PC-9 (cell line): Measurements from ENCODE around the gene NFIX. TPM values are rescaled to one million over a fixed set of nuclear protein-coding genes. Genes with fewer than 3 reads are reported as not detected.

Experiments used
- BruUV-seq: library from RNA; stranded (reverse); fragments of 400-500 nt; replicated peaks from 2 replicates; lab custom pipeline; 2021; lab: Mats Ljungman, UMichigan
- CTCF ChIA-PET: fragments of 300-600 bp; sonication (Branson Sonifier 250); formaldehyde crosslinking; loops from one replicate; lab custom pipeline; 2022; ENCODE audit warnings: antibody characterized with exemption; lab: Charles Lee
- POLR2A ChIA-PET: fragments of 300-600 bp; sonication (Branson Sonifier 250); formaldehyde crosslinking; loops from one replicate; lab custom pipeline; 2022; ENCODE audit warnings: antibody characterized with exemption; ENCODE audit not compliant: unreplicated experiment; lab: Charles Lee
- DNase-seq, 2 experiments: peaks; one replicate each; pipeline versions ENCODE4 v3.0.0 to v3.0.0-alpha.2; 2015 to 2022; ENCODE audit warnings: mixed read lengths in 1 of 2
- H2AFZ ChIP-seq: fragments of 200-600 bp; sonication (generic); 2 replicates; pipeline ENCODE4 v1.8.1; 2017; ENCODE audit warnings: antibody characterized with exemption
- H3F3A ChIP-seq: fragments of 200-600 bp; sonication (generic); 2 replicates; pipeline ENCODE4 v1.8.1; 2017; ENCODE audit warnings: antibody characterized with exemption, mild to moderate bottlenecking, low read depth; ENCODE audit not compliant: insufficient read depth
- H3K27ac ChIP-seq: fragments of 200-600 bp; sonication (generic); 2 replicates; pipeline ENCODE4 v1.6.1; 2016; ENCODE audit warnings: mixed run types
- H3K27me3 ChIP-seq: fragments of 200-600 bp; sonication (generic); 2 replicates; pipeline ENCODE4 v1.6.1; 2016; ENCODE audit warnings: low read depth, mixed run types; ENCODE audit not compliant: insufficient read depth
- H3K36me3 ChIP-seq: fragments of 200-600 bp; sonication (generic); 2 replicates; pipeline ENCODE4 v1.6.1; 2016; ENCODE audit warnings: low read depth, mixed run types
- H3K4me1 ChIP-seq: fragments of 200-600 bp; sonication (generic); replicated peaks from 2 replicates; pipeline ENCODE4 v1.6.1; 2016; ENCODE audit warnings: mixed run types; ENCODE audit not compliant: insufficient read depth
- H3K4me2 ChIP-seq: fragments of 200-600 bp; sonication (generic); 2 replicates; pipeline ENCODE4 v1.6.1; 2017; ENCODE audit warnings: mixed run types
- H3K4me3 ChIP-seq: fragments of 200-600 bp; sonication (generic); 2 replicates; pipeline ENCODE4 v1.6.1; 2016; ENCODE audit warnings: mixed run types
- H3K79me2 ChIP-seq: fragments of 200-600 bp; sonication (generic); 2 replicates; pipeline ENCODE4 v1.6.1; 2017; ENCODE audit warnings: low read depth, mixed run types
- H3K9me2 ChIP-seq: fragments of 200-600 bp; sonication (generic); 2 replicates; pipeline ENCODE4 v1.8.1; 2017; ENCODE audit warnings: mild to moderate bottlenecking; ENCODE audit not compliant: insufficient read depth
- H3K9me3 ChIP-seq: fragments of 200-600 bp; sonication (generic); 2 replicates; pipeline ENCODE4 v1.8.1; 2016; ENCODE audit warnings: low read depth; ENCODE audit not compliant: insufficient read depth
- H4K20me1 ChIP-seq: fragments of 200-600 bp; sonication (generic); 2 replicates; pipeline ENCODE4 v1.8.1; 2017; ENCODE audit not compliant: insufficient read depth
- CTCF ChIP-seq: fragments of 200-600 bp; sonication (generic); conservative IDR thresholded peaks from 2 replicates; pipeline ENCODE4 v1.6.1; 2017; ENCODE audit warnings: mixed run types, antibody characterized with exemption, mild to moderate bottlenecking, moderate library complexity
- EZH2 ChIP-seq: fragments of 200-600 bp; sonication (generic); IDR thresholded peaks from 2 replicates; pipeline ENCODE4 v1.8.0; 2017; ENCODE audit warnings: antibody characterized with exemption, low read depth
- intact Hi-C: fragments of 100-400 bp; cut with micrococcal nuclease; formaldehyde crosslinking; loops from one replicate; pipeline ENCODE4 v1.10.0; 2022; ENCODE audit not compliant: unreplicated experiment
- total RNA-seq: library from RNA; stranded (reverse); gene quantifications from 2 replicates; pipeline ENCODE4 v1.2.3, GENCODE V29; 2021

Gene NFIX
- total RNA-seq, 1 experiment from 2014 or later = 24.2 TPM

- Histone ChIP-seq H4K20me1 (no peaks in the 10 kb centered on the region), H3K36me3 (no peaks in the 10 kb centered on the region), H3F3A (no peaks in the 10 kb centered on the region), H2AFZ (no peak overlapping the region), H3K9me3 (no peaks in the 10 kb centered on the region), H3K4me3 (no peak overlapping the region), H3K79me2 (no peaks in the 10 kb centered on the region), H3K27me3 (peaks cover 65% of the 10 kb centered on the region), H3K4me1 (no peaks in the 10 kb centered on the region), H3K9me2 (no peaks in the 10 kb centered on the region), H3K4me2 (no peak overlapping the region), H3K27ac (no peak overlapping the region)
- intact Hi-C loops = no loop called here
- no peak for DNase-seq
- TF ChIP-seq EZH2 (no peak), CTCF (no peak)
- no TSS peak for BruUV-seq
- CTCF ChIA-PET = no interaction called here
- POLR2A ChIA-PET = interaction anchor here (0.5 kb wide), 1 partner anchor 55 kb away, joined by 16 read pairs; no protein-coding TSS in a partner anchor
Measured at GRCh38 chr19:13068085-13068846, 73.0 kb downstream of the NFIX start.

DNA sequence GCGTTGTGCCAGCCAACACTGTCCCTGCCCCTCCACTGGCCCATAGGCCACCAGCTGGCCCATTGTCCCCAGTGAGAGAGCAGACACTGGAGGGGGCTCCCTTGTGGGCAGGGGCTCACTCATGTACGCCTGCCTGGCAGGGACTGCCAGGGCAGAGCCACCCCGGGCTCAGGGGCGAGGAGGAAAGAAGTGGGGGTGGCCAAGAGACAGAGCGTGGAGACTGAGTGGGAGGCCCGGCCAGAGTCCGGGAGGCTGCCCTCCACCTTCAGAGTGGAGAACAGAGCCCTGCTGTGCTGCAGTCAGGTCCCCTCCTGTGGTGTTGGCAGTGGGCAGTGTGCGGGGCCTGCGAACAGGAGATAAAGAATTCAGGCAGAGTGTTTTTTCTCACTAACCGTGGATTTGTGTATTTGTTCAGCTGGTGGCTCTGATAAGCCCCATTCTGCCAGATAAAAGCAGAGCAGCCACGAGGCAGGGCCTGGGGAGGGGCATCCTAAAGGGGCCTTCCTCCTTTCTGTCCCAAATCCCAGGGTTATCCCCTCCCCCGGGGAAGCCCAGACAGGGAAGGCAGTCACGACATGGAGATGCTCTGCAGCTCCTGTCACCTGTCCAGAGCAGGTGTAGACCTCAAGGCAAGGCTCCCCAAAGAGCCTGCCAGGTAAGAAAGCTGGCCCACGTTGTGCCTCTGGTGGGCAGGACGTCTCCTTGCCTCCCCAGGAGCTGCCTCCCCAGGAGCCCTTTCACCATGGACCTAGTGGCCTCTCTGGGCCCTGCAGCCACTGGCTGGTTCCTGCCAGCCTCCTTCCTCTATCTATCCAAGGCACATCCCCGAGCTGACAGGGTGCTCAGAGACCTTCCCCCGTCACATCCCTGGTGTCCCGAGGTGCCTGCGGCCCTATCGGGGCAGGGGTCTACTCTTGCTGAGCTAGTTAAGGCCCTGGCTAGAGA is 74.4 kb downstream of the NFIX start:
- Histone ChIP-seq H3K4me1 (no peaks in the 10 kb centered on the region), H3K4me2 (no peak overlapping the region), H3F3A (no peaks in the 10 kb centered on the region), H3K4me3 (no peak overlapping the region), H3K9me2 (no peaks in the 10 kb centered on the region), H2AFZ (no peak overlapping the region), H3K27me3 (peaks cover 55% of the 10 kb centered on the region; the same call in 1 of the 2 replicates), H3K36me3 (no peaks in the 10 kb centered on the region), H3K79me2 (no peaks in the 10 kb centered on the region), H3K9me3 (no peaks in the 10 kb centered on the region), H3K27ac (no peak overlapping the region), H4K20me1 (no peaks in the 10 kb centered on the region)
- no peak for DNase-seq
- POLR2A ChIA-PET = no interaction called here
- TF ChIP-seq EZH2 = no peak
- intact Hi-C loops = no loop called here
- CTCF ChIA-PET = interaction anchor here (1.2 kb wide), 1 partner anchor 8 kb away, joined by 5 read pairs; no protein-coding TSS in a partner anchor
- no TSS peak for BruUV-seq

- H3K27me3 ChIP-seq = peaks cover 55% of the 10 kb centered on the region; the same call in 1 of the 2 replicates
- ChIA-PET POLR2A (no interaction called here), CTCF (interaction anchor here (1.2 kb wide), 1 partner anchor 9 kb away, joined by 5 read pairs; no protein-coding TSS in a partner anchor)
- intact Hi-C loops = no loop called here
- no peak for TF ChIP-seq EZH2
- TF ChIP-seq CTCF = no peak
- H3K9me2 ChIP-seq = no peaks in the 10 kb centered on the region
- H3K9me3 ChIP-seq = no peaks in the 10 kb centered on the region
- H2AFZ ChIP-seq = no peak overlapping the region
- H4K20me1 ChIP-seq = no peaks in the 10 kb centered on the region
- H3K36me3 ChIP-seq = no peaks in the 10 kb centered on the region
- H3K79me2 ChIP-seq = no peaks in the 10 kb centered on the region
- no peak overlapping the region for H3K4me2 ChIP-seq
- H3F3A ChIP-seq = no peaks in the 10 kb centered on the region
- H3K27ac ChIP-seq = no peak overlapping the region
- H3K4me3 ChIP-seq = no peak overlapping the region
- BruUV-seq = no TSS peak
- H3K4me1 ChIP-seq = no peaks in the 10 kb centered on the region
- DNase-seq = no peak
Measured at GRCh38 chr19:13070425-13071140, 75.3 kb downstream of the NFIX start.
